Measurements from ENCODE around the gene GAK.

The GAK gene

GRCh38 chr4:905485-906338, 26.4 kb downstream of the GAK start:
- TF ChIP-seq, protein P1, sequence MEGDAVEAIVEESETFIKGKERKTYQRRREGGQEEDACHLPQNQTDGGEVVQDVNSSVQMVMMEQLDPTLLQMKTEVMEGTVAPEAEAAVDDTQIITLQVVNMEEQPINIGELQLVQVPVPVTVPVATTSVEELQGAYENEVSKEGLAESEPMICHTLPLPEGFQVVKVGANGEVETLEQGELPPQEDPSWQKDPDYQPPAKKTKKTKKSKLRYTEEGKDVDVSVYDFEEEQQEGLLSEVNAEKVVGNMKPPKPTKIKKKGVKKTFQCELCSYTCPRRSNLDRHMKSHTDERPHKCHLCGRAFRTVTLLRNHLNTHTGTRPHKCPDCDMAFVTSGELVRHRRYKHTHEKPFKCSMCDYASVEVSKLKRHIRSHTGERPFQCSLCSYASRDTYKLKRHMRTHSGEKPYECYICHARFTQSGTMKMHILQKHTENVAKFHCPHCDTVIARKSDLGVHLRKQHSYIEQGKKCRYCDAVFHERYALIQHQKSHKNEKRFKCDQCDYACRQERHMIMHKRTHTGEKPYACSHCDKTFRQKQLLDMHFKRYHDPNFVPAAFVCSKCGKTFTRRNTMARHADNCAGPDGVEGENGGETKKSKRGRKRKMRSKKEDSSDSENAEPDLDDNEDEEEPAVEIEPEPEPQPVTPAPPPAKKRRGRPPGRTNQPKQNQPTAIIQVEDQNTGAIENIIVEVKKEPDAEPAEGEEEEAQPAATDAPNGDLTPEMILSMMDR (IDR thresholded peaks at IDR 0.05; ENCODE audit: extremely low read depth, missing control alignments), result no peak
- DNase-seq (ENCODE audit: low spot score), result no peak

- TF ChIP-seq, protein P1 (IDR thresholded peaks at IDR 0.05; ENCODE audit: extremely low read depth, missing control alignments), result no peak
- DNase-seq (ENCODE audit: low spot score), result no peak
These were observed 28.8 kb downstream of the GAK start for GRCh38 chr4:903066-904046.

DNA sequence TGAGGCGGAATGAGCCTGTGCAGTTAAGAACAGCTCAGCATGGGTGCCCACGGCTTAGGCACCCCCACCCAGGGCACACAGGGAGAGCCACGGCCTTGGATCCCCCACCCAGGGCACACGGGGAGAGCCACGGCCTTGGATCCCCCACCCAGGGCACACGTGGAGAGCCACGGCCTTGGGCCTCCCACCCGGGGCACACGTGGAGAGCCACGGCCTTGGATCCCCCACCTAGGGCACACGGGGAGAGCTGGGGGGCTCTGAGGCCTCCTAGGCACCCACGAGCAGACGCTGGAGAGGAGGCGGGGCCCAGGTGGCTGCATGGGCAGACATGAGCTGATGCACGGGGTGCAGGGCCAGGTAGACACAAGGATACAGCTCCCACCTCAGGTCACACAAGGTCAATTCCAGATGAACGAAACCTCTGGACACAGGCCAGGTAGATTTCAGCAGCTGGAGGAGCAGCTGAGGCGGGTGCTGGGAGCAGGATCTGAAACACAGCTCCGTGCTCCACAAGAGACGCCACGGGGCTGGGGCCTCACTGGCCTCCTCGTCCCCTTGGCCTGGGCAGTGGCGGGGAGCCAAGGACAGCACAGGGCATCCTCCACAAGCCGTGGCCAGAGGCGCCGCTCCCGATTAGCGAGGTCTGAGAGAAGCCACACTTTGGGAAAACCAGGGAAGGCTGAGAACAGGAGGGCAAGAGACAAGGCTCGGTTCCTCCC, 30.8 kb downstream of the GAK start:
- TF ChIP-seq, protein P1 (IDR thresholded peaks at IDR 0.05; ENCODE audit: extremely low read depth, missing control alignments), result no peak
- no peak for DNase-seq (ENCODE audit: low spot score)

- DNase-seq (ENCODE audit: low spot score), result no peak
- TF ChIP-seq, protein P1 (IDR thresholded peaks at IDR 0.05; ENCODE audit: extremely low read depth, missing control alignments), result no peak
These were observed 31.4 kb downstream of the GAK start for GRCh38 chr4:900721-901120.

DNA sequence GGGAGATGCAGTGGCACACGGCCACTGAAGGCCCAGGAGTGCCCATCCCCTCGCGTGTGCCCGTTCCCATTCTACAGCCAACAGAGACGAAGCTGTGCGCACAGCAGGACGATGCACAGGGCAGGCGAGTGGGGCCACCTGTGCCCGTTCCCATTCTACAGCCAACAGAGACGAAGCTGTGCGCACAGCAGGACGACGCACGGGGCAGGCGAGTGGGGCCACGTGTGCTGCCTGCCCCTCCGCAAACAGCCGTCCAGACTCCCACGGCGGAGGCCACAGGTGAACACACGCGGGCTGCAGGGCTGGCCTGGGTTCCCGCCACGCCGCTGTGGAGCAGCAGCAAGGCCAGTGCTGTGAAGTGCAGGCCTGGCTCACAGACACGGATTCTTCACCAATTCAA, 32.0 kb downstream of the GAK start:
- TF ChIP-seq, protein P1 (IDR thresholded peaks at IDR 0.05; ENCODE audit: extremely low read depth, missing control alignments), result no peak
- no peak for DNase-seq (ENCODE audit: low spot score)

GRCh38 chr4:899556-899906, 32.6 kb downstream of the GAK start:
- TF ChIP-seq, protein P1 (IDR thresholded peaks at IDR 0.05; ENCODE audit: extremely low read depth, missing control alignments), result no peak
- DNase-seq (ENCODE audit: low spot score), result no peak
